Activated T-helper 1 cell treated with Interleukin-2 at 50 U/mL for 16 hours (primary cell): ENCODE measurements around the gene TMEM242.
"Not testable (repeated sequence)": the region's sequence is repeated elsewhere in the genome, so short reads cannot be mapped to it uniquely, and the experiment has no call there.

Source experiments
- DNase-seq: peaks from one replicate; pipeline ENCODE4 v3.0.0-alpha.2; 2020; ENCODE audit warnings: low read depth

TMEM242 gene

GRCh38 chr6:157323966-157324300, 614 bp upstream of the TMEM242 start:
- no peak for DNase-seq

GRCh38 chr6:157322792-157323254, 496 bp downstream of the TMEM242 start:
- DNase-seq, result peak; percentile 60

- DNase-seq, result no peak
These were observed 6.2 kb downstream of the TMEM242 start for GRCh38 chr6:157316871-157317814.

GRCh38 chr6:157314705-157315321, 8.5 kb downstream of the TMEM242 start:
- no peak for DNase-seq

- no peak for DNase-seq
These were observed 9.5 kb downstream of the TMEM242 start for GRCh38 chr6:157313531-157314467.

GRCh38 chr6:157312757-157313156, 10.6 kb downstream of the TMEM242 start:
- no peak for DNase-seq

GRCh38 chr6:157310693-157311092, 12.6 kb downstream of the TMEM242 start:
- DNase-seq, result not testable (repeated sequence)

- DNase-seq, result no peak
These were observed 15.7 kb downstream of the TMEM242 start for GRCh38 chr6:157307661-157308060.

- DNase-seq, result no peak
These were observed 17.4 kb downstream of the TMEM242 start for GRCh38 chr6:157305670-157306653.

GRCh38 chr6:157304899-157305663, 18.2 kb downstream of the TMEM242 start:
- DNase-seq, result no peak

- DNase-seq, result no peak
These were observed 20.6 kb downstream of the TMEM242 start for GRCh38 chr6:157302736-157303135.

GRCh38 chr6:157300436-157300835, 22.9 kb downstream of the TMEM242 start:
- DNase-seq, result no peak

GRCh38 chr6:157300006-157300405, 23.3 kb downstream of the TMEM242 start:
- DNase-seq, result no peak

GRCh38 chr6:157298216-157298724, 25.0 kb downstream of the TMEM242 start:
- no peak for DNase-seq

GRCh38 chr6:157294654-157295053, 28.7 kb downstream of the TMEM242 start:
- DNase-seq, result no peak

- no peak for DNase-seq
These were observed 29.5 kb downstream of the TMEM242 start for GRCh38 chr6:157293780-157294179.

GRCh38 chr6:157292202-157292601, 31.1 kb downstream of the TMEM242 start:
- no peak for DNase-seq

- DNase-seq, result no peak
These were observed 32.0 kb downstream of the TMEM242 start for GRCh38 chr6:157291356-157291755.

- DNase-seq, result no peak
These were observed 32.5 kb downstream of the TMEM242 start for GRCh38 chr6:157290797-157291196.

- no peak for DNase-seq
These were observed 33.6 kb downstream of the TMEM242 start for GRCh38 chr6:157289764-157290163.
